Activated effector memory CD4-positive, alpha-beta T cell treated with Interleukin-2 at 50 U/mL for 16 hours (primary cell): Measurements from ENCODE around the gene SYT8.
A peak's percentile ranks its signal among the peaks of the same experiment; 100 is the strongest.

Experiments
- DNase-seq: peaks from one replicate; pipeline ENCODE4 v3.0.0-alpha.2; 2020

The SYT8 gene

DNA sequence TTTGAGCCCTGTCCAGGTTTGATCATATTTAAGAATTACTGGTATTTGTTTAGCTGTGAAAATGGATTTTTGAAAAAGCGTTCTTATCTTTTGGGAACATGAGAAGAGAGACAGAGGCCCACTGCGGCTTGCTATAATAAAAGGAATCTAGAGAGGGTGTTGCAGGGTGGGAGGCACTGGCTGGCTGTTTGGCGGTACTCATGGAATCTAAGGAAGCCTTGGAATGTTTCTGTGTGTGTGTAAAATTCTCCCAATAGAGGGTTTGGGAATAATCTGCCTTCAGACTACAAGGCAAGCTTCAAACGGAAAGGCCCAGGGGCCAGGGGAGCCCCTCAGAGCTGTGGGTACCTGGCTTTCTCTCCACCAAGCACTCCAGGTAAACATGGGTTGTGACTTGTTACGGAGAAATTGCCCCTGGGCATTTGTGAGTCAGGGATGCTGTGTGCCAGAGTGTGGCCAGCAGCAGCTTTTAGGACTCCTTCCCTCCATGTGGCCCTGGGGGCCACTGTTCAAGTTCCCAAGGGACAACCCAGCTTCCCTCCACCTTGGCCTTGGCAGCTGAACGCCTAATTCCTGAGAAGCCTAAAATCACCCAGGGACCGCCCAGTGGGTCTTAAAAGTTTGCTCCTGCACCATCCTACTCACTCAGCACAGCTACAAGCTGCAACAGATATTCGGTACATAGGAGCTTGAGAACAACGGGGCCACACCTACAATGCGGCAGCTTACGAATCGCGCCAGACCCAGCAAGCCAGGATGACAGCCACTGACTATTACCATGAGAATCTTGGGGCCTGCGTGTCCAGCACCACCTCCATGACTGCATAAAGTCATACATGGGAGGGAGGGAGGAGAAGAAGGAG is 14.1 kb upstream of the SYT8 start:
- no peak for DNase-seq

DNA sequence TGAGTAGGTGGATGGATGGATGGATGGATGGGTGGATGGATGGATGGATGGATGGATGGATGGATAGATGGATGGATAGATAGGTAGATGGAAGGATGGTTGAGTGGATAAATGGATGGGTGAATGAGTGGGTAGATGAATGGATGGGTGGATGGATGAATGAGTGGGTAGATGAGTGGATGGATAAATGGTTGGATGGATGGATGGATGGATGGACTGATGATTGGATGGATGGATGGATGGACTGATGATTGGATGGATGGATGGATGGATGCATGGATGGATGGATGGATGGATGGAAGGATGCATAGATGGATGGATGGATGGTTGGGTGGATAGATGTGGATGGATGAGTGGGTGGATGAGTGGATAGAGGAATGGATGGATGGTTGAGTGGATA is 13.2 kb upstream of the SYT8 start:
- no peak for DNase-seq

DNA sequence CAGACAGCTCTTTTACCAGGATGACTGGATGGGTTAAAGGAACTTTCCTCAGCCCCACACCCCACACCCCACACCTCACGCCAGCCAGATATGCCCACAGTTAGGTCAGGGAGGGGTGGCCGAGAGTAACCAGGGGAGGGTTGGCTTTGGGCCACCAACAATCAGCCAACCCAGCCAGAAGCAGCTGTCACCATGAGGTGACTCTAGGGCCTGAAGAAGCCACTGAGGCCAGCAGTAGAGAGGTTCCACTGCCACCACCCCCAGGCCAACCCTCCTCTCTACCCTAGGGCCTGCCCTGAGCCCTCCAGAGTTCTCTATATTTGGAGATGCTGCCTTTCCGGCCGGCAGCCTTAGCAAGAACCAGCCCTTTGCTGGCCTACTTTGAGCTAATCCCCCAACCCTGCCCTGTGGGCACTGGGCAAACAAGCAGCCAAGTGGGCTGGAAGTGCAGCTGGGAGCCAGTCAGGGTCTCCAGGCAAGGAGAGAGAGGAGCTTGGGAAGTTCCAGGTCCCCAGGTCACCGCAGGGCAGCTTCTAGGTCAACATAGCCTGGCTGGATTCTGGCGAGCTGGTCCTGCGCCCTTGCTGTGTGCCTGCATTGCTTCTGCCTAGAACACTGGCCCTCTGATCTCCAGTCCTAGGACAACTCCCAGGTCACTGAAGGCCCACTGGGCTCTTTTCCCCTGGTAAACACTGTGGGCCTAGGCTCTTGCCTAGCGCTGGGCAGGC is 12.0 kb upstream of the SYT8 start:
- no peak for DNase-seq

DNA sequence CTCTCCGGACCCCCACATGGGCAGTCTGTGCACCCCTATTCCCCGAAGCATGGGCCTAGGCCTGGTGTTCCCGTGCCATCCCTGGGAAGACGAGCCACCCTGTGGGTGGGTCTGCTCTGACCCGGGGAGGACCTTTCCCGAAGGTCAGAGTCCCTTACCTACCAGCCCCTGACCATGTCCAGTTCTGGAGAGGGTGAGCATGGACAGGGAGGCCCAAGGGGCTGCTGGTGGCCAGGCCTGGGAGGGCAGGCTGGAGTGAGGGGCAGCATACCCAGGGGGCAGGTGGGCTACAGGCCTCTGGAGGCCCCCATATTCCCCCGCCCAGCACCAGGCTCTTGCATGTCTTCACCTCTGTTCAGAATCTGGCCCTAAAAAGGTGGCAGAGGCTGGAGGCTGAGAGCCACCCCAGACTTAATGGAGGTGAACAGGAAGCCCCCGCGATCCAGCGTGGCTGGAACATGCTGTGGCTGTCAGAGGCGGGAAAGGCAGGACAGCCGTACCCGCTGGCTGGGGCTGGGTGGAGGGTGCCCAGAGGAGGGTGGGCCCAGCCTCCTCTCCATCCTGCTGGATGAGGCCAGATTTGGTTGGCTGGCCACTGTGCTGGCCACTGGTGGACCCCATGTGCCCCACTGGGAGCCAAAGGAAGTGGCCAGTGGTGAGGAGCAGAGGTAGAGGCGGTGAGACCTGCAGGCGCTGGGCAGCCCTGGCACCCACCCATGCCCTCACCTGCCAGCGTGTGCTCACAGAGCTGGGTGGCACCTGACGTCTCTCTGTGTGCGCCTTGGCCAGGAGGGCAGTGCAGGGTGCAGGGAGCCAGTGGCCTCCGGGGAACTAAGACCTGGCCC is 11.2 kb upstream of the SYT8 start:
- DNase-seq: no peak

DNA sequence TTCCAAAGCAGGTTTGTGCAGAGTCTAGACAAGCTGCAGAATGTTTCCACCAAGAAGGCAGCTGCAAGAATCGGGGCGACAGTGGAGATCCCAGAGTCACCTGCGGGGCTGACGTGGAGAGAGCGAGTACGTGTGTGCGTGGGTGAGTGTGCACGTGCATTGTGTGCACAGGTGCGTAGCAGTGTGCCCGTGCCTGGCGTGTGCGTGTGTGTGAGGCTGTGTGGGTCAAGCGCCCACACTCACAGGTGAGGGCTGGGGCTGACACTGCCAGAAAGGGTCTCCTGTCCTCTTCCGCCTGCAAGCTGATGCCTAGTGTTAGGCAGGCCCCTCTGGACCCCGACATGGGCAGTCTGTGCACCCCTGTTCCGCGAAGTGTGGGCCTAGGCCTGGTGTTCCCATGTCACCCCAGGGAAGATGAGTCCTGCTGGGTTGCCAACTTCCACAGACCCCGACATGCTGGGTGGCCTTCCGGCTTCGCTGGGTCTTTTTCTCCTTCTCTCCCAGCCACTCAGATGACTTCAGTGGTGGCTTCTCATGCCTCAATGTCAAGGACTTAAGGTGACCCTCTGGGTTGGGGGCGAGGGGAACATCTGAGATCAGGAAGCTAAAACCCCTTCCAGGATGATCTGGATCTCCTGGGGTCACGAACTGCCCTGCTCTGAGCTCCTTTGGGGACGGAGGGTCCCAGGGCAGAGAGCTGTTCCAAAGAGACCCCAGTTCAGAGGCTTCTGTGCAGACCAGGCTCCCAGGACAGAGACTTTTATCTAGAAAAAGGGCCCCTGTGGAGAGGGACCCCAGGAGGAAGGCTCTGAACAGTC is 10.4 kb upstream of the SYT8 start:
- no peak for DNase-seq

DNA sequence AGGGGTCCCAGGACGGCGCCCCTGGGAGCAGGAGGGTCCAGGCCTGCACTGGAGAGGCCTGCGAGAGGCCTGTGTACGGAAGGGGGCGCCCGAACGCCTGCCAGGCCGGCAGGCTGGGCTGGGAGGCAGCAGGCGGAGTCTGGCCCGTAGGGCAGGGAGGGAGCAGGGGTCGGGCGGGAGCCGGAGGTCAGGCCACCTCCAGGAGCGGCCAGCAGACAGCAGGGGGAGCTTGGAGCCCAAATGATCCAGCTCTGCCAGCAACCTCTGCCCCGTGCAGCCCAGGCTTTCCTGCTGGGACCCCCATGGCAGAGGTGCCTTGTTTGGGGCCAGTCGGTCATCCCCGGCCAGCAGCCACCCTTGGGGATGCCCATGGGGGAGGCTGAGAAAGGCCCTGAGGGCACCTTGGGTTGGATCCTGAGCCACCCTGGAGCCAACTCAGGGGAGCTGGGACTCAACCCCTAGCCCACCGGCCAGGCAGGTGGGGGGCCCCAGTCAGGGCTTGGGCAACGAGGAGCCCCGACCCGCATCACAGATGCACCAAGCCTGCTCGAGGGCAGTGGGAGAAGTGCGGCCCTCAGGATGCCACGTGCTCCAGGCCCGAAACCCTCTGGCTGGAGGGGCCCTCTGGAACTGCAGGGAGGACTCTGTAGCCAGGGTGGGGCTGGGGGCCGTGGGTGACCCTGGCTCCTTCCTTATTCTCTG is 9.6 kb upstream of the SYT8 start:
- no peak for DNase-seq

DNA sequence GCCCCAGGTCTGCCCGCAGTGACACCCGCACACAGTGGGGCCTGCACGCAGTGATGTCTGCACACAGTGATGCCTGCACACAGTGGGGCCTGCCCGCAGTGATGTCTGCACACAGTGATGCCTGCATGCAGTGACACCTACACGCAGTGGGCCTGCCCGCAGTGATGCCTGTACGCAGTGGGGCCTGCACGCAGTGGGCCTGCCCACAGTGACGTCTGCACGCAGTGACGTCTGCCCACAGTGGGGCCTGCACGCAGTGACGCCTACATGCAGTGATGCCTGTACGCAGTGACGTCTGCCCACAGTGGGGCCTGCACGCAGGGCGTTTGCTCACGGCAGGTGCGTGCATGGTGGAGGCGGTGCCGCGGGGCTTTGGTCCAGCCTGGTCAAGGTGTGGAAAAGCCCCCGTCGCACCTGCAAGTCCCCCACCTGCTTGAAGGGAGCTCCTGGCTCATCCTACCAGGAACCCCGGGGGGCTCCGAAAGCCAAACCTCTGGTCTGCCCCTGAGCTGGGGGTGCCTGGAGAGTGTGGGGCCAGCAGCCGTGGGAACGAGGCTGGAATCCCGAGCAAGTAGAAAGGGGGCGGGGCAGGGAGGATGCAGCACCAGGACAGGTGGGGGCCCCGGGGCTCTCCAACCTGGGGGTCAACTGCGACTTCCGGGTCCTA is 8.9 kb upstream of the SYT8 start:
- no peak for DNase-seq

DNA sequence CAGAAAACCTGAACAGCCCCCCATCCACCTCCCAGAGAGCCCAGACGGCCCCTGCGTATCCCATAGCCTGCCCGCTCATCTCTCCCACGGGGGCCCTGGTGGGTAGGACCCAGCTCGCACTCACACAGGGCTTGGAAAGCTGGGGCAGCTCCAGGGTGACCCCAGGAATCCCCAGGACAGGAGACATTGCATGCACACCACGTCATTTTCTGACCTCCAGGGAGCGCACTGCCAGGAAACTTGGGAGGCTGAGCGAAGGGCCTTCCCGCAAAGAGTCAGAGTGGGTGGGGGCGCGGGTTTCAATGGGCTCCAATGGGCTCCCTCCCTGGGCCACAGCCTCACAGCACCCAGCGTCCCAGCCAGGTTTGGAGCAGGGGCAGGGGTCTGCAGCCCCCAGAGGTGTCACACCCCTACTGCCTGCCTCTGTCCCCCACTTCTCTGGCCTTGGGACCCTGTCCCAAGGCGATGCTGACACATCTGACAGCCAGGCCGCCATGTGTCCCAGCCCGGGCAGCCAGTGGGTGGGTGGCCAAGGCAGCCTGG is 8.2 kb upstream of the SYT8 start:
- no peak for DNase-seq

DNA sequence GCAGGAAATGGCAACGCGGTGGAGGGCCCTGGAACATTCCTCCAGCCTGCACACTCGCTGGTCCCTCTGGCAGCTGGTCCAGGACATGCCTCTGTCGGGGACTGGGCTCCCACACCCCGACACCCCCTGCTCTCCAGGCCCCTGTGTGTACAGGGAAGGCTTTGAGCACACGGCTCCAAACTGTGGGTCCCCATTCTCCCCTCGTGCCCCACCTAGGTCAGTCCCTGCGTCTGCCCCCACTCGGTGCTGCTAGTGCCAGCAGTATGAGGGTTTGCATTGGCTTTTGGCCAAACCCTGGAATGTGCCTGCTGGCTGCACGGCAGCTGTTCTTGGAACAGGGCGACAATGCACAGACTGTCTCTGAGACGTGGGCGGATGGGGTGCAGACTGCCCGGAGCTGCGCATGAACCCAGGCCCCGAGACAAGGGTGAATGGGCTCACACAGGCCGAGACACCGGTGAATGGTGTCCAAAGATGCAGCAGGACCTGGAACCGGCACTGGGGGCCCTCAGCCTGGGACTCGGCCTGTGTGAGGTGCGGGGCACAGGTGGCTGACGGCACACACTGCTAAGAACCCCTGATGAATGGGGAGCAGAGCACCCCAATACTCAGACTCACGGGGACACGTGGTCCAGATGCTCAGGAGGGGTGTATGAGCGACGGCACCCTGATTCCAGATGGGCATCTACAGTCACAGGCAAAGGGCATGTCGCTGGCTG is 7.5 kb upstream of the SYT8 start:
- no peak for DNase-seq

DNA sequence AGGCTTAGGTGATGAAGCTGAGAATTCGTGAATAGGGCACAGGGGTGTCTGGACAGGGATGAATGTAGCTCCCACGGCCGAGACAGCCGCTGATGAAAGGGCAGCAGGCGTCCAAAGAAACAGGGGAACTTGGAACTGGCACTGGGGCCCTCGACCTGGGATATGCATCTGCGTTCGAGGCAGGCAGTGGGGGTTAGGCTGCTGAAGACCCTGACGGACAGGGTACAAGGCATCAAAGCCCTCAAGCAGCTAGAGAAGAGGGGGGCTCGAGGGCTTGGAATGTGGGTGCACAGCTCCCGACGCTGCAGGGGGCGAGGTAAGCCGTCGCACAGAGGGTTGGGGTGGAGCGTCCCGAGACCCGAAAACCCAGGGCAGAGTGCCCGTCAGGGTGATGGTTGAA is 6.9 kb upstream of the SYT8 start:
- DNase-seq: no peak

DNA sequence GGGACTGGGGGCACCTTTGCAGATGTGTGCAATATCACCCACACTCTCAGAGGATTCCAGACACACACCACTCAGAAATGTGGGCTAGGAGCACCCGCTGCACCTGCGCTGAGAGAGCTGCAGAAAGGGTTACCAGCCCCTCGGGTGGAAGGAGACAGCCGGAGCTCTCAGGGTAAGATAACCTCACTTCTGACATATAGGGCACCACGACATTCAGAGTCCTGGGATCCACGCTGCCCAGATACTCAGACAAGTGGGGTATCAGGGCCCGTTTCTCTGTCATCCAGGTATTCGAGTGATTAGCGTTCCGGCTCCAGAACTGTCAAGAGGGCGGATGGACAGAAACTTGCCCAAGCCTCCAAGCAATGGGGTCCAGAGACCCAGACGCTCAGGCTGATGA is 6.2 kb upstream of the SYT8 start:
- DNase-seq: no peak

DNA sequence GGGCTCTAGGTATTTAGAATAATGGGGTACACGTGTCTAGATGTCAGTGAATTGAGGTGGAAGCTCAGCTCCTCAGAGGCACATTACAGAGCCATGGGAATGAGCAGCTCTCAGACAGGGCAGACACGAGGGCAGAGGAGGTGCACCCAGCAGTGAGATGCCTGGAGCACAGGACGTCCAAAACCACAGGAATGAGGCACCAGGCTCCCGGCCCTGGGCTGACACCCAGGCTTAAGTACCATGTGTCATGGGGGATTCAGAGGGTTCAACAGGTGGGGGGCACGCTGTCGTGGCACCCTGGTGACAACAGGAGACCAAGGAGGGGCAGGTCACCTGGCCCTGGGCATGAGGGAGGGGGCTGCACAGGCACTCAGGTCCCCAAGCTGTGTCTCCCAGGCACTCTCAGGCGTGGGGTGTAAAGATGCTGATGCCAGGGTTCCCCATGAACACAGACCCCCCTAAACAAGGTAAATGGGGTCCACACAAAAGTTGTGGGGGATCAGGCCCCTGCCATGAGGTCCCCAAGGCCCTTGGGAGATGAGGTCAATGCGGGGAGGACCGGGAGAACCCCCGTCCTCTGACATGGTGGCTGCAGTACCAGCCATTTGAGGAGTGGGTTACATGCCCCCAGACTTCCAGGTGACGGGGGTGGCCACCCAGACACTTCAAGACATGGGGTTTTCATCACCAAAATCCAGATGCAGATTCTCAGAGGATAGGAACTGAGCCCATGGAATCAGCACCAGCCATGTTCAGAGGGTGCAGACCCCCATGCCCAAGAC is 5.6 kb upstream of the SYT8 start:
- no peak for DNase-seq

DNA sequence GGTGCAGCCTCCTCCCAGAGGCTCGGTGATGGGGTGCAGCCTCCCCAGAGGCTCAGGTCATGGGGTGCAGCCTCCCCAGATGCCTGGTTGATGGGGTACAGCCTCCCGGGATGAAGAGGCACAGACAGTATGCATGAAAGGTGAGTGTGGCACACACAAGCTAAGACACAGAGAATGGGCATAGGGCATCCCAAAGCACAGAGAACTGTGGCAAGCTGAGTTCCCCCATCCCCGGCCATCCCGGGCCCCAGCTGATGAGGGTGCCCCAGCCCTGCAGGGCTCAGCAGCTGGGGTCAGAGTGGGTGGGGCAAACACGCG is 4.8 kb upstream of the SYT8 start:
- no peak for DNase-seq

DNA sequence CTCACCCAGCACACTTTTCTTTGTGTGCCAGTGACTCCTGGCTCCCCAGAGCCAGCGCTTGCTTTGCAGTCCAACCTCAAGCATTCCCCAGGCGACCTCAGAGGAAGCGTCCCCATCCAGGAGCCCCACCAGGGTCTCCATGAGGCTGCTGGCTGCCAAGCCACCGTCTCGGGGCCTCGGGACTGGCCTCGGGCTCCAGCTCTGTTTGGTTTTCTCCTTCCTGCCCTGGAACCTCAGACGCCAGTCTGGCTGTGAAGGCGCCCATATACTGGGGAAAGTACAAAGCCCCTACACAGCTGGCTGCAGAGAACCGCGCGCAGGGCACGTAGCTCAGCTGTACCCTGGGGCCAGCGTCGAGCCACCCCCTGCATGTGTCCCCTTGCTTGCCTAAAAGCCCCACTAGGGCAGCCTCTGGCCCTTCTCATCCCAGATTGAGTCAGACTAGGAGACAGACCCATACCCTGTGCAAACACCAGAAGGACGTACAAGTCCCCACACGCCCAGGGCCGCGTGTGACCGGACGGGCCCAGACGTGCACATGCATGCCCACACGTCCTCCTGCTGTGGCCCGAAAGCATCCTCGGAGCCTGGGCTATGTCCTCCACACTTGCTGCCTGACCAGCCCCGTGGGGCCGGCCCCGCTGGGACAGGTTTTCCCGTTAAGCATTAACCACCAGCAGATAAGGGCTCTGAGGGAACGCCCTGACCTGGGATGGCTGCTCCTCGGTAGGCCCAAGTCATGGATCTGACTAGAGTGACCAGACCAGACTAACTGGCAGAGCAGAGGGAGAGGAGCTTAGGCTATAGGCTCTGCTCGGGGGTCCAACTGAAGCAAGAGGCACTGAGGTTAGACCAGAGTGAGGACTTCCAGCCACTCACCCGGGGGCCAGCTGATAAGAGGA is 4.2 kb upstream of the SYT8 start:
- DNase-seq: no peak

DNA sequence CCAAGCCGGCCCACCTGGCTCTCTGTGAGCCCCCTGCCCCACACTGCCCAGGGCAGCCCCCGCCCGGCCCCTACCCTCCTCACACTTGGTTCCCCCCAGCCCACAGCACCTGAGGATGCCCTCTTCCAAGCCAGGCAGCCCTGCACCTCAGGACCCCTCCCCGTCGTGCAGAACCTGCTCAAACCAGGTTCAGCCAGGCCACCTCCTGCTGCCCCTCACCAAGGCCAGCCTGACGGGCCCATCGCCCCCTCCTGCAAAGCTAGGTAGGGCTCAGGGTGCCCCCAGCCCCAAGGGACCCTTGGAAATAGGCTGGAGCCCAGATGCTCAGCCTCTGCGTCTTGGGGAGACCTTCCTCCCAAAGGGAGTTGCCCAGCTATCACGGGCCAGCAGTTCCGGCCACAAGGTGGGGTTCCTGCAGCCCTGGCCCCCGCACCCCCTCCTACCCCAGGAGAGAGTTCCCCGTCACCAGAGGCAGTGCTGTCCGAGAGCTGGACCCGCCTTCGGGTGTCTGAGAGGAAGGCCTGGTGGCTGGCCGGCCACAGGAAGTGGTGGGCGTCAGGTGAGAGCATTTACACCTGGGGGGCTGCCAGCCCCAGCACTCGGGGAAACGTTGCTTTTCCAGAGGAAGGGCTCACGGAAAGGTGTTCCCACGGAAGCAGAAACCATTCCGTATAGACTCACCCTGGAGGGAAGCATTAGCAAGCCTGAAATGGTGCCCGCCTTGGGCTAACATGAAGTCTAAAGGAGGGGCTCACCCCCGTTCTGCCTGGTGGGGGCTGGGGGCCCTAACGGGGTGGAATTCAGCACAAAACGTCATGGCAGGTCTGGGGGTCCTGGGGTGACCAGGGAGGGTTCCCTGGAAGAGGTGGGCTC is 3.2 kb upstream of the SYT8 start:
- DNase-seq: no peak

DNA sequence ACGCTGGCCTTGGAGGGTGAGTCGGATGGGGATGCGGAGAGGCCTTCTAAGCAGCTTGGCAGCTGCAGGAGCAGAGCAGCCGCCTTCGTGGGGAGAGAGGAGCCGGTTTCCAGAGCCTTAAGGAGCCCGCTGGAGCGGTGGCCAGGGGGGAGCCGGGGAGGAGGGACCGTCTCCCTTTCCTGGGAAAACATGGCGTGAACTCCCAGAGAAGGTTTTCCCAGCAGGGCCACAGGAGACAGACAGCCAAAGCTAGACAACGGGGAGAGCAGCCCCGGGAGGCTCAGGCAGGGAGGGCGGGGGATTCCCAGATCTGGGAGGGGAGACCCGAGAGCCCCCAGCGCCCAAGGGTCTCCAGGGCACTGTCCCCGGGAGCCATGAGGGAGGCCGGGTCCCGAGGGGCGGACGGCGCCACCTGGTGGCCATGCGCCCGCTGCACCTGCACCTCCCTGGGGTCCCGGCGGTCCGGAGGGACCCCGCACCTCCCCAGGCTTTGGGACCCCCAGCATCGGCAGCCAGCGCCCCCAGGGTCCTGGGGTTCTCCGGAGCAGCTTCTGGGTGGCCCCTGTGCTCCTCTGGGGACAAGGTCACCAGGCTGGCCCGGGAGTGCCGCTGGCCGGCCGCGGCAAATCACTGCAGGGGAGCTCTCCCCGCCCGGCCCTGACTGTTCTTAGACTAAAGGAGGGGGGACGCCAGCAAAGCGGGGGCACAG is 2.4 kb upstream of the SYT8 start:
- peak; percentile 54 for DNase-seq

DNA sequence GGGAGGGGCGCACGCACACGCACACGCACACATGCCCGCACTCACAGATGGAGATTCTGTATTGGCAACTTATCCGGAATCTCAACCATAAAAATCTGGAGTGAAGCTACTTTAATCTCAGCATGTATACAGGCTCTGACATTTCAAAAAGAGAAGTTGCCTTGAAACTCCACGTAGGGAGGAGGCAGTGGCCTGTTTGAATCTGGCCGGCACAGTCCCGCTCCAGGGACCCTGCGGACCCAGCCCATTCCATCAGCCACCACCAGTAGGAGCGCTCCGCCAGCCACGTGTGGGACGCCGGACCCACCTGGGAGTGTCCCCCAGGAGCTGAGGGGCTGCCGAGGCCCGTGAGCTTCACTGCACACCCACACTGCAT is 1.9 kb upstream of the SYT8 start:
- DNase-seq: no peak
